CD4-positive, alpha-beta T cell (primary cell): ENCODE measurements around the gene ZNF646. TPM values are rescaled to one million over a fixed set of nuclear protein-coding genes. Genes with fewer than 3 reads are reported as not detected.

Experiments
- ATAC-seq: fragments of 200-7000 bp; cut with Tn5 transposase; one replicate; pipeline ENCODE4 v1.10.0; 2022; ENCODE audit warnings: mild to moderate bottlenecking; ENCODE audit not compliant: poor library complexity
- CTCF ChIA-PET: fragments of 350-600 bp; sonication (Branson Sonifier 250); formaldehyde crosslinking; loops from one replicate; lab custom pipeline; 2021; ENCODE audit warnings: antibody characterized with exemption, inconsistent platforms; lab: Charles Lee
- POLR2A ChIA-PET: fragments of 350-600 bp; sonication (Branson Sonifier 250); formaldehyde crosslinking; loops from one replicate; lab custom pipeline; 2021; ENCODE audit warnings: antibody characterized with exemption, inconsistent platforms; lab: Charles Lee
- DNase-seq, 14 experiments: peaks; one replicate each; pipeline ENCODE4 v3.0.0-alpha.2; 2013 to 2020; ENCODE audit warnings: mixed read lengths in 2 of 14
- H3K27ac ChIP-seq, 2 donors: one replicate each; pipeline versions ENCODE4 v1.5.1 to v1.7.0; 2013; ENCODE audit warnings: low read length in 2 of 2, low read depth in 1 of 2, mild to moderate bottlenecking in 1 of 2
- H3K27me3 ChIP-seq, 2 experiments: 1 replicate in 1 of 2; 2 replicates in 1 of 2; pipeline versions ENCODE4 v1.6.1 to v1.7.0; 2013; ENCODE audit warnings: low read length in 2 of 2, control low read depth in 1 of 2, mild to moderate bottlenecking in 1 of 2, moderate library complexity in 1 of 2; ENCODE audit not compliant: insufficient read depth in 2 of 2, control insufficient read depth in 1 of 2
- H3K36me3 ChIP-seq: one replicate; pipeline ENCODE4 v1.6.1; 2013; ENCODE audit warnings: low read length, control low read depth; ENCODE audit not compliant: insufficient read depth
- H3K4me1 ChIP-seq: one replicate; pipeline ENCODE4 v1.6.1; 2013; ENCODE audit warnings: low read length, control low read depth; ENCODE audit not compliant: insufficient read depth
- H3K4me3 ChIP-seq: one replicate; pipeline ENCODE4 v1.5.1; 2013; ENCODE audit warnings: mild to moderate bottlenecking, low read length, moderate library complexity
- H3K9me3 ChIP-seq, 2 experiments: 1 replicate in 1 of 2; 2 replicates in 1 of 2; pipeline versions ENCODE4 v1.6.1 to v1.7.0; 2013; ENCODE audit warnings: low read length in 2 of 2, mild to moderate bottlenecking in 2 of 2, control low read depth in 1 of 2, moderate library complexity in 1 of 2; ENCODE audit not compliant: control insufficient read depth in 1 of 2, insufficient read depth in 1 of 2
- H3K27ac Mint-ChIP-seq: one replicate; pipeline ENCODE4 v1.8.0; 2020; ENCODE audit warnings: mixed read lengths
- H3K27me3 Mint-ChIP-seq: one replicate; pipeline ENCODE4 v1.8.0; 2021; ENCODE audit warnings: mixed read lengths
- H3K36me3 Mint-ChIP-seq: one replicate; pipeline ENCODE4 v1.8.0; 2021; ENCODE audit warnings: low read depth, mixed read lengths
- H3K4me1 Mint-ChIP-seq: one replicate; pipeline ENCODE4 v1.8.0; 2021; ENCODE audit warnings: low read depth, mixed read lengths
- H3K4me3 Mint-ChIP-seq: one replicate; pipeline ENCODE4 v1.8.0; 2020; ENCODE audit warnings: mild to moderate bottlenecking, mixed read lengths
- H3K9me3 Mint-ChIP-seq: one replicate; pipeline ENCODE4 v1.8.0; 2020; ENCODE audit warnings: mixed read lengths
- intact Hi-C, 2 experiments: fragments of 100-400 bp; cut with DNase I in 1 of 2; cut with micrococcal nuclease in 1 of 2; formaldehyde crosslinking; loops; one replicate each; pipeline versions ENCODE4 v1.15.1 to v1.9.0; 2023 to 2025; cut with DNase I, micrococcal nuclease
- total RNA-seq, 174 experiments: library from RNA in 2 of 174; stranded (reverse) in 2 of 174; gene quantifications; one replicate each; pipeline ENCODE4 v1.2.3 and lab custom pipeline; 2021 to 2026
- TF ChIP-seq, protein P1 (sequence below): fragments of 200-600 bp; IDR thresholded peaks from one replicate; pipeline ENCODE4 v1.8.0; 2022; ENCODE audit warnings: antibody characterized with exemption, mild to moderate bottlenecking

ZNF646 gene
- total RNA-seq, 2 experiments from 2014 or later = 14.3 to 16.6 TPM

DNA sequence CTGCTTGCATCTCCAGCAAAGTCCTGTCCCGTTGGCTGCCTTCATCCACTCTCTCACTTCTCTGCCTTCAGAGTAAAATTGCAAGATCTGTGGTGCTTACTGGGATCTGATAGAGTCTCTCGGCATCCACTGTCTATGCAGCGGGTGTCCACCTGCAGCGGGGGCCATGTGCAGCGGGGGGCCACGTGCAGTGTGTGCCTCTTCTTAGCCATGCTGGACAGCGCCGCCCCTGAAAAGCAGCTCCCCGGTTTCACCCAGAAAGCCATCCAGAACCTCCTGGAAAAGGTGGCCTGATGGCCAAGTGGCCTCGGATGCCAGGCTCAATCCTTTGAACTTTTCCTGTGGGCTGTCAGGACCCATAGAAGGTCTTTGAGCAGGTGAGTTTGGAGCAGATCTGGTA lies 31.4 kb upstream of the ZNF646 start:
- no peak overlapping the region for H3K27ac ChIP-seq
- TF ChIP-seq, protein P1, sequence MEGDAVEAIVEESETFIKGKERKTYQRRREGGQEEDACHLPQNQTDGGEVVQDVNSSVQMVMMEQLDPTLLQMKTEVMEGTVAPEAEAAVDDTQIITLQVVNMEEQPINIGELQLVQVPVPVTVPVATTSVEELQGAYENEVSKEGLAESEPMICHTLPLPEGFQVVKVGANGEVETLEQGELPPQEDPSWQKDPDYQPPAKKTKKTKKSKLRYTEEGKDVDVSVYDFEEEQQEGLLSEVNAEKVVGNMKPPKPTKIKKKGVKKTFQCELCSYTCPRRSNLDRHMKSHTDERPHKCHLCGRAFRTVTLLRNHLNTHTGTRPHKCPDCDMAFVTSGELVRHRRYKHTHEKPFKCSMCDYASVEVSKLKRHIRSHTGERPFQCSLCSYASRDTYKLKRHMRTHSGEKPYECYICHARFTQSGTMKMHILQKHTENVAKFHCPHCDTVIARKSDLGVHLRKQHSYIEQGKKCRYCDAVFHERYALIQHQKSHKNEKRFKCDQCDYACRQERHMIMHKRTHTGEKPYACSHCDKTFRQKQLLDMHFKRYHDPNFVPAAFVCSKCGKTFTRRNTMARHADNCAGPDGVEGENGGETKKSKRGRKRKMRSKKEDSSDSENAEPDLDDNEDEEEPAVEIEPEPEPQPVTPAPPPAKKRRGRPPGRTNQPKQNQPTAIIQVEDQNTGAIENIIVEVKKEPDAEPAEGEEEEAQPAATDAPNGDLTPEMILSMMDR = no peak
- no peaks in the 10 kb centered on the region for H3K4me1 ChIP-seq
- DNase-seq = no peak
- no peaks in the 10 kb centered on the region for H3K9me3 ChIP-seq
- CTCF ChIA-PET = no interaction called here
- POLR2A ChIA-PET = no interaction called here
- ATAC-seq = no peak
- no peak overlapping the region for H3K4me3 ChIP-seq
- Mint-ChIP-seq H3K4me3 (no peak overlapping the region), H3K4me1 (no peaks in the 10 kb centered on the region), H3K27me3 (no peaks in the 10 kb centered on the region), H3K9me3 (no peaks in the 10 kb centered on the region), H3K36me3 (peaks cover 36% of the 10 kb centered on the region), H3K27ac (no peak overlapping the region)
- H3K36me3 ChIP-seq = peaks cover 38% of the 10 kb centered on the region
- no peaks in the 10 kb centered on the region for H3K27me3 ChIP-seq
- intact Hi-C loops = no loop called here

DNA sequence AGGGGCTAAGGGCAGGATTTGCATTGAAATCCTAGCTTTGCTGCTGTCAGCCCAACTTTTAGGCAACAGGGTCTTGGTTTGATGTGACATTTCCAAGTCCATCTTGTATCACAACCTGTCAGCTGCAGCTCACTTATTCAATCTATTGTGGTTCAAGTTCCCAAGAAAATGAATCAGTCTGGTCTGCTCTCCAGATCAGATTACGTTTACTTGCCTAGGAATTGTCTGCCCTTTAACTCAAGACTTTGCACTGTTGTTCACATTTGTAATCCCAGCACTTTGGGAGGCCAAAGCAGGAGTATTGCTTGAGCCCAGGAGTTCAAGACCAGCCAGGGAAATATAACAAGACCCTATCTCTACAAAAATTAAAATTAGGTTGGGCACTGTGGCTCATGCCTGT lies 30.9 kb upstream of the ZNF646 start:
- POLR2A ChIA-PET = no interaction called here
- no peak for DNase-seq

DNA sequence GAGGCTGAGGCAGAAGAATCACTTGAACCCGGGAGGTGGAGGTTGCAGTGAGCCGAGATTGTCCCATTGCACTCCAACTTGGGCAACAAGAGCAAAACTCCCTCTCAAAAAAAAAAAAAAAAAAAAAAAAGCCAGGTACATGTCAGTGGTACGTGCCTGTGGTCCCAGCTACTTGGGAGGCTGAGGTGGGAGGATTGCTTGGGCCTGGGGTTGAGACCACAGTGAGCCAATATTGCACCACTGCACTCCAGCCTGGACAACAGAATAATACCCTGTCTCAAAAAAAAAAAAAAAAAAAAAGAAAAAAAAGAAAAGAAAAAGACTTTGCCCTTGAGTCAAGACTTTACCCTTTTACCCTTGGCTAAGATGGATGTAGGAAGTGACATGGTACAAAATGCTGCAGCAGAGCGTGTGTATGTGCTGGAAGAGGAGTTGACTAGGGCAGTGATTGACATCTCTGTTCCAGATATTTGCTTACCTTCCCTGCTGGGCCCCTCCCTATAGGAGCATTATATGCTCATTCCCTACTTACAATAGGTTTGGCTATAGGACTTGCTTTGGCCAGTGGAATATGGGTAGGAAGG lies 30.2 kb upstream of the ZNF646 start:
- Mint-ChIP-seq H3K4me3 (no peak overlapping the region), H3K27ac (no peak overlapping the region), H3K36me3 (peaks cover 27% of the 10 kb centered on the region), H3K27me3 (no peaks in the 10 kb centered on the region), H3K4me1 (no peaks in the 10 kb centered on the region), H3K9me3 (no peaks in the 10 kb centered on the region)
- ChIA-PET POLR2A (no interaction called here), CTCF (no interaction called here)
- TF ChIP-seq, protein P1 = no peak
- H3K9me3 ChIP-seq = no peaks in the 10 kb centered on the region
- H3K27me3 ChIP-seq = no peaks in the 10 kb centered on the region
- H3K27ac ChIP-seq = no peak overlapping the region
- DNase-seq = no peak
- no peak for ATAC-seq
- H3K36me3 ChIP-seq = peaks cover 27% of the 10 kb centered on the region
- H3K4me1 ChIP-seq = no peaks in the 10 kb centered on the region
- H3K4me3 ChIP-seq = no peak overlapping the region
- intact Hi-C loops = no loop called here

More for the DNA sequence above, 30.9 kb upstream of the ZNF646 start:
- ATAC-seq = no peak
- Histone ChIP-seq H3K27me3 (no peaks in the 10 kb centered on the region), H3K27ac (no peak overlapping the region), H3K9me3 (no peaks in the 10 kb centered on the region), H3K36me3 (peaks cover 33% of the 10 kb centered on the region), H3K4me1 (no peaks in the 10 kb centered on the region), H3K4me3 (no peak overlapping the region)
- CTCF ChIA-PET = no interaction called here
- Mint-ChIP-seq H3K4me3 (no peak overlapping the region), H3K36me3 (peaks cover 33% of the 10 kb centered on the region), H3K9me3 (no peaks in the 10 kb centered on the region), H3K27ac (no peak overlapping the region), H3K4me1 (no peaks in the 10 kb centered on the region), H3K27me3 (no peaks in the 10 kb centered on the region)
- TF ChIP-seq, protein P1 = no peak
- intact Hi-C loops = no loop called here
